H9 (cell line): ENCODE data around the gene LRRC70. TPM values are rescaled to one million over a fixed set of nuclear protein-coding genes. Genes with fewer than 3 reads are reported as not detected.

Experiments
- DNase-seq: peaks from one replicate; pipeline ENCODE4 v3.0.0-alpha.2; 2017
- H2AFZ ChIP-seq: one replicate; pipeline ENCODE4 v1.6.1; 2013; ENCODE audit warnings: mild to moderate bottlenecking, low read length, control low read depth, moderate library complexity
- H2AK5ac ChIP-seq: 2 replicates; pipeline ENCODE4 v1.6.1; 2013; ENCODE audit warnings: low read length, control low read depth, mixed read lengths; ENCODE audit not compliant: insufficient read length
- H2BK120ac ChIP-seq: one replicate; pipeline ENCODE4 v1.6.1; 2013; ENCODE audit warnings: low read depth, mild to moderate bottlenecking, low read length, control low read depth, inconsistent platforms; ENCODE audit not compliant: poor library complexity, severe bottlenecking
- H2BK12ac ChIP-seq: 2 replicates; pipeline ENCODE4 v1.6.1; 2013; ENCODE audit warnings: low read length, control low read depth, mixed read lengths, low read depth; ENCODE audit not compliant: insufficient read length
- H2BK15ac ChIP-seq: 2 replicates; pipeline ENCODE4 v1.6.1; 2013; ENCODE audit warnings: low read depth, low read length, control low read depth
- H2BK20ac ChIP-seq: one replicate; pipeline ENCODE4 v1.6.1; 2013; ENCODE audit warnings: low read depth, mild to moderate bottlenecking, low read length, control low read depth, inconsistent platforms; ENCODE audit not compliant: poor library complexity, severe bottlenecking
- H2BK5ac ChIP-seq: 2 replicates; pipeline ENCODE4 v1.6.1; 2013; ENCODE audit warnings: low read length, control low read depth, mixed read lengths; ENCODE audit not compliant: insufficient read length
- H3K14ac ChIP-seq: 2 replicates; pipeline ENCODE4 v1.6.1; 2013; ENCODE audit warnings: low read length, control low read depth; ENCODE audit not compliant: insufficient read depth
- H3K18ac ChIP-seq: 2 replicates; pipeline ENCODE4 v1.6.1; 2013; ENCODE audit warnings: low read depth, mild to moderate bottlenecking, mixed read lengths, low read length, control low read depth; ENCODE audit not compliant: insufficient read length
- H3K23ac ChIP-seq: 2 replicates; pipeline ENCODE4 v1.6.1; 2013; ENCODE audit warnings: low read length, control low read depth, mixed read lengths, low read depth; ENCODE audit not compliant: insufficient read length
- H3K23me2 ChIP-seq: 2 replicates; pipeline ENCODE4 v1.6.1; 2013; ENCODE audit warnings: low read depth, mild to moderate bottlenecking, mixed read lengths, low read length, control low read depth; ENCODE audit not compliant: insufficient read length, poor library complexity, severe bottlenecking
- H3K27ac ChIP-seq: 2 replicates; pipeline ENCODE4 v1.5.1; 2013; ENCODE audit warnings: low read length, control low read depth, mixed read lengths, low read depth; ENCODE audit not compliant: insufficient read length
- H3K27me3 ChIP-seq: 2 replicates; pipeline ENCODE4 v1.6.1; 2013; ENCODE audit warnings: low read length, control low read depth, inconsistent platforms; ENCODE audit not compliant: insufficient read depth
- H3K4ac ChIP-seq: 2 replicates; pipeline ENCODE4 v1.6.1; 2013; ENCODE audit warnings: low read depth, mild to moderate bottlenecking, control low read depth, inconsistent platforms, low read length, moderate library complexity
- H3K4me1 ChIP-seq: 2 replicates; pipeline ENCODE4 v1.6.1; 2013; ENCODE audit warnings: low read length, control low read depth, inconsistent platforms; ENCODE audit not compliant: insufficient read depth
- H3K4me2 ChIP-seq: 2 replicates; pipeline ENCODE4 v1.6.1; 2013; ENCODE audit warnings: low read length, control low read depth, mixed read lengths; ENCODE audit not compliant: insufficient read length, insufficient read depth
- H3K56ac ChIP-seq: 2 replicates; pipeline ENCODE4 v1.6.1; 2013; ENCODE audit warnings: low read depth, mild to moderate bottlenecking, mixed read lengths, low read length, control low read depth; ENCODE audit not compliant: insufficient read length
- H3K79me1 ChIP-seq: 2 replicates; pipeline ENCODE4 v1.6.1; 2013; ENCODE audit warnings: low read depth, mild to moderate bottlenecking, moderate library complexity, low read length, control low read depth, inconsistent platforms; ENCODE audit not compliant: insufficient read depth, poor library complexity, severe bottlenecking
- H3K79me2 ChIP-seq: 2 replicates; pipeline ENCODE4 v1.6.1; 2013; ENCODE audit warnings: low read length, control low read depth, inconsistent platforms; ENCODE audit not compliant: insufficient read depth
- H3K9ac ChIP-seq: 2 replicates; pipeline ENCODE4 v1.6.1; 2013; ENCODE audit warnings: low read length, control low read depth, mixed read lengths; ENCODE audit not compliant: insufficient read length; ENCODE audit errors: extremely low read depth
- H3K9me3 ChIP-seq: one replicate; pipeline ENCODE4 v1.6.1; 2013; ENCODE audit warnings: low read depth, low read length, inconsistent platforms; ENCODE audit not compliant: control insufficient read depth
- H3T11ph ChIP-seq: one replicate; pipeline ENCODE4 v1.6.1; 2013; ENCODE audit warnings: mild to moderate bottlenecking, low read length, control low read depth, inconsistent platforms
- H4K20me1 ChIP-seq: one replicate; pipeline ENCODE4 v1.6.1; 2013; ENCODE audit not compliant: control insufficient read depth, insufficient read length, insufficient read depth
- H4K5ac ChIP-seq: 2 replicates; pipeline ENCODE4 v1.6.1; 2013; ENCODE audit warnings: low read depth, mild to moderate bottlenecking, mixed read lengths, low read length, control low read depth; ENCODE audit not compliant: insufficient read length
- H4K8ac ChIP-seq: replicated peaks from 2 replicates; pipeline ENCODE4 v1.6.1; 2013; ENCODE audit warnings: low read length, control low read depth, mixed read lengths, low read depth; ENCODE audit not compliant: insufficient read length
- H4K91ac ChIP-seq: 2 replicates; pipeline ENCODE4 v1.6.1; 2013; ENCODE audit warnings: low read depth, mild to moderate bottlenecking, moderate library complexity, mixed read lengths, low read length, control low read depth; ENCODE audit not compliant: insufficient read length
- H3K27ac Mint-ChIP-seq, 3 experiments: 2 replicates in 2 of 3; 3 replicates in 1 of 3; pipeline ENCODE4 v1.8.0; 2020 to 2021; ENCODE audit warnings: mixed read lengths in 3 of 3, mild to moderate bottlenecking in 1 of 3, moderate library complexity in 1 of 3
- H3K27me3 Mint-ChIP-seq: 2 replicates; pipeline ENCODE4 v1.8.0; 2021; ENCODE audit warnings: low read depth, mild to moderate bottlenecking, moderate library complexity, mixed read lengths
- H3K36me3 Mint-ChIP-seq, 3 experiments: 2 replicates in 2 of 3; 3 replicates in 1 of 3; pipeline ENCODE4 v1.8.0; 2020 to 2021; ENCODE audit warnings: low read depth in 3 of 3, mixed read lengths in 3 of 3; ENCODE audit not compliant: insufficient read depth in 1 of 3
- H3K4me1 Mint-ChIP-seq, 2 experiments: 2 replicates each; pipeline ENCODE4 v1.8.0; 2020; ENCODE audit warnings: mixed read lengths in 2 of 2
- H3K4me3 Mint-ChIP-seq, 2 experiments: 2 replicates in 1 of 2; 3 replicates in 1 of 2; pipeline ENCODE4 v1.8.0; 2020 to 2021; ENCODE audit warnings: mild to moderate bottlenecking in 2 of 2, mixed read lengths in 2 of 2, moderate library complexity in 1 of 2
- H3K9me3 Mint-ChIP-seq, 2 experiments: 2 replicates in 1 of 2; 3 replicates in 1 of 2; pipeline ENCODE4 v1.8.0; 2020; ENCODE audit warnings: mild to moderate bottlenecking in 2 of 2, mixed read lengths in 2 of 2, moderate library complexity in 1 of 2
- WGBS: extraction: QIAGEN DNeasy Blood & Tissue Kit; methylation state at CpG from one replicate; pipeline ENCODE4 v1.1.7; 2013; ENCODE audit warnings: missing lambda C conversion rate, low lambda C conversion rate, mixed read lengths; ENCODE audit not compliant: insufficient read length; ENCODE audit errors: extremely low coverage; 5-methylcytosine and 5-hydroxymethylcytosine counted together
- total RNA-seq: library from RNA; stranded (reverse); gene quantifications from 2 replicates; pipeline ENCODE4 v1.2.1, GENCODE V29; 2021
- TF ChIP-seq, protein P1 (sequence below): fragments of 200-600 bp; sonication (generic); conservative IDR thresholded peaks from 3 replicates; pipeline ENCODE4 v1.8.0; 2021; ENCODE audit warnings: antibody characterized with exemption, mild to moderate bottlenecking

The LRRC70 gene
- total RNA-seq, 1 experiment from 2014 or later: 1.1 TPM

DNA sequence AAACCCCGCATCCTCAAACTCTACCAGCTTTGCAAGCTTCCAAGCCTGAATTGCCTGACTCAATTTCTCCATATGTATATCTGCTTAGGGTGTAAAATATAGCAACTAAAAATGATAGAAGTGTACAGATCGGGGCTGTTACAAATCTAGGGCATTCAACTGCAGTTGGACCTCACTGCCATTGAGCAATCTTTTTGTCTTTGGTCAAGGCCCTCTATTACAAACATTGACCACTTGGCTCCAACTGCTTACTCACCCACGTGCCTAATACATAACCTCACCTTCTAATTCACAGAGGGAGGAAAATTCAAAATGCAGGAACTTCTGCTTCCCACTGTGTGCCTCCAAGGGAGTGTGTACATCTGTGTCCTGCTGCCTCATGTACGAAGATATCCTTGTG lies 10.0 kb downstream of the LRRC70 start:
- Histone ChIP-seq H3K14ac (no peak overlapping the region), H3K9me3 (no peaks in the 10 kb centered on the region), H4K5ac (no peak overlapping the region), H3K79me2 (no peaks in the 10 kb centered on the region; the same call in 1 of the 2 replicates), H3K4me2 (no peak overlapping the region), H3K27ac (no peak overlapping the region), H2BK20ac (no peak overlapping the region), H2BK120ac (no peak overlapping the region), H3K4ac (no peak overlapping the region), H3K79me1 (no peaks in the 10 kb centered on the region), H4K20me1 (no peaks in the 10 kb centered on the region), H2BK15ac (no peak overlapping the region), H2AFZ (no peak overlapping the region), H3K9ac (no peak overlapping the region), H4K8ac (no peak overlapping the region), H4K91ac (no peak overlapping the region), H3K4me1 (no peaks in the 10 kb centered on the region), H3K18ac (no peak overlapping the region), H3K27me3 (no peaks in the 10 kb centered on the region), H2BK5ac (no peak overlapping the region), H3K23me2 (no peaks in the 10 kb centered on the region), H3K23ac (no peak overlapping the region), H2BK12ac (no peak overlapping the region), H2AK5ac (no peak overlapping the region), H3K56ac (no peak overlapping the region), H3T11ph (no peak overlapping the region)
- Mint-ChIP-seq H3K27ac (no peak overlapping the region), H3K9me3 (no peaks in the 10 kb centered on the region), H3K36me3 (peaks cover 6 to 28% (median 16%) of the 10 kb centered on the region in 3 experiments), H3K4me1 (peaks cover 3 to 7% of the 10 kb centered on the region in 2 experiments; a peak in 3 of 4 replicates), H3K4me3 (no peak overlapping the region), H3K27me3 (no peaks in the 10 kb centered on the region)
- TF ChIP-seq, protein P1, sequence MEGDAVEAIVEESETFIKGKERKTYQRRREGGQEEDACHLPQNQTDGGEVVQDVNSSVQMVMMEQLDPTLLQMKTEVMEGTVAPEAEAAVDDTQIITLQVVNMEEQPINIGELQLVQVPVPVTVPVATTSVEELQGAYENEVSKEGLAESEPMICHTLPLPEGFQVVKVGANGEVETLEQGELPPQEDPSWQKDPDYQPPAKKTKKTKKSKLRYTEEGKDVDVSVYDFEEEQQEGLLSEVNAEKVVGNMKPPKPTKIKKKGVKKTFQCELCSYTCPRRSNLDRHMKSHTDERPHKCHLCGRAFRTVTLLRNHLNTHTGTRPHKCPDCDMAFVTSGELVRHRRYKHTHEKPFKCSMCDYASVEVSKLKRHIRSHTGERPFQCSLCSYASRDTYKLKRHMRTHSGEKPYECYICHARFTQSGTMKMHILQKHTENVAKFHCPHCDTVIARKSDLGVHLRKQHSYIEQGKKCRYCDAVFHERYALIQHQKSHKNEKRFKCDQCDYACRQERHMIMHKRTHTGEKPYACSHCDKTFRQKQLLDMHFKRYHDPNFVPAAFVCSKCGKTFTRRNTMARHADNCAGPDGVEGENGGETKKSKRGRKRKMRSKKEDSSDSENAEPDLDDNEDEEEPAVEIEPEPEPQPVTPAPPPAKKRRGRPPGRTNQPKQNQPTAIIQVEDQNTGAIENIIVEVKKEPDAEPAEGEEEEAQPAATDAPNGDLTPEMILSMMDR: no peak
- WGBS: no CpG with 5 or more reads among the region's 4 CpGs
- no peak for DNase-seq
